Endothelial cell of umbilical vein (primary cell): ENCODE measurements around the gene CDKL5. TPM values are rescaled to one million over a fixed set of nuclear protein-coding genes. Genes with fewer than 3 reads are reported as not detected.

Source experiments
- BruUV-seq: library from RNA; stranded (reverse); fragments of 400-500 nt; replicated peaks from 2 replicates; lab custom pipeline; 2021; lab: Mats Ljungman, UMichigan
- CTCF ChIA-PET: fragments of 300-600, 350-600 bp; sonication (Branson Sonifier 250); formaldehyde crosslinking; loops from one replicate; lab custom pipeline; 2021; ENCODE audit warnings: antibody characterized with exemption, inconsistent platforms; lab: Charles Lee
- POLR2A ChIA-PET: fragments of 300-600, 350-600 bp; sonication (Branson Sonifier 250); formaldehyde crosslinking; loops from one replicate; lab custom pipeline; 2021; ENCODE audit warnings: antibody characterized with exemption, inconsistent platforms; lab: Charles Lee
- DNase-seq: peaks from one replicate; pipeline ENCODE4 v3.0.0-alpha.2; 2011; ENCODE audit warnings: low read depth, low spot score
- FAIRE-seq: peaks from 2 replicates; lab custom pipeline; 2011; peaks lifted over from hg19 to GRCh38; lab: Jason Lieb, UNC
- H2AFZ ChIP-seq: 2 replicates; pipeline ENCODE4 v1.6.0; 2012; ENCODE audit warnings: low read depth, low read length, control low read depth, inconsistent platforms
- H3K27ac ChIP-seq: 2 replicates; pipeline ENCODE4 v1.5.1; 2011; ENCODE audit warnings: low read depth, mild to moderate bottlenecking, control low read depth, low read length, moderate library complexity; ENCODE audit not compliant: insufficient read depth
- H3K27me3 ChIP-seq, 2 experiments: 2 replicates each; pipeline versions ENCODE4 v1.6.0 to v1.6.1; 2011; ENCODE audit warnings: low read length in 2 of 2, mixed read lengths in 1 of 2; ENCODE audit not compliant: control insufficient read depth in 2 of 2, insufficient read depth in 2 of 2
- H3K36me3 ChIP-seq, 2 experiments: 2 replicates in 1 of 2; 3 replicates in 1 of 2; pipeline ENCODE4 v1.5.1; 2011; ENCODE audit warnings: low read length in 2 of 2, mild to moderate bottlenecking in 1 of 2, moderate library complexity in 1 of 2; ENCODE audit not compliant: control insufficient read depth in 2 of 2, insufficient read depth in 2 of 2; ENCODE audit errors: extremely low read depth in 1 of 2
- H3K4me1 ChIP-seq: 3 replicates; pipeline ENCODE4 v1.5.1; 2011; ENCODE audit warnings: mild to moderate bottlenecking, low read length; ENCODE audit not compliant: control insufficient read depth, insufficient read depth; ENCODE audit errors: extremely low read depth
- H3K4me2 ChIP-seq: 2 replicates; pipeline ENCODE4 v1.6.1; 2011; ENCODE audit warnings: low read length, control low read depth, mixed read lengths; ENCODE audit not compliant: insufficient read depth
- H3K4me3 ChIP-seq, 3 experiments: fragments of 200-600 bp in 1 of 3; sonication (generic), shearing (Covaris generic) in 1 of 3; replicated peaks in 1 of 3; 2 replicates each; pipeline ENCODE4 v1.5.1; 2011 to 2016; ENCODE audit warnings: control low read depth in 3 of 3, low read length in 3 of 3, mild to moderate bottlenecking in 2 of 3, inconsistent platforms in 1 of 3, low read depth in 1 of 3, moderate library complexity in 1 of 3; ENCODE audit not compliant: insufficient read depth in 1 of 3
- H3K79me2 ChIP-seq: 2 replicates; pipeline ENCODE4 v1.6.0; 2012; ENCODE audit warnings: low read length, inconsistent platforms; ENCODE audit not compliant: control insufficient read depth, insufficient read depth
- H3K9ac ChIP-seq: replicated peaks from 2 replicates; pipeline ENCODE3; 2011; ENCODE audit warnings: low read length, control low read depth; ENCODE audit not compliant: insufficient read depth; ENCODE audit errors: extremely low read depth
- H3K9me1 ChIP-seq: replicated peaks from 3 replicates; pipeline ENCODE4 v1.6.0; 2011; ENCODE audit warnings: mild to moderate bottlenecking, low read length; ENCODE audit not compliant: control insufficient read depth, insufficient read depth; ENCODE audit errors: extremely low read depth
- H3K9me3 ChIP-seq: replicated peaks from 2 replicates; pipeline ENCODE4 v1.5.1; 2012; ENCODE audit warnings: low read length, inconsistent platforms; ENCODE audit not compliant: control insufficient read depth, insufficient read depth
- H4K20me1 ChIP-seq: replicated peaks from 2 replicates; pipeline ENCODE3; 2011; ENCODE audit warnings: mild to moderate bottlenecking, low read length; ENCODE audit not compliant: control insufficient read depth, insufficient read depth; ENCODE audit errors: extremely low read depth
- CTCF ChIP-seq, 2 donors: IDR thresholded peaks; 1 replicate in 1 of 2; 2 replicates in 1 of 2; pipeline ENCODE4 v1.5.1; 2011; ENCODE audit warnings: low read length in 2 of 2, mild to moderate bottlenecking in 2 of 2, moderate library complexity in 2 of 2, control low read depth in 1 of 2, inconsistent platforms in 1 of 2, low read depth in 1 of 2; ENCODE audit not compliant: insufficient read depth in 1 of 2; ENCODE audit errors: extremely low read depth in 1 of 2
- EZH2 ChIP-seq: IDR thresholded peaks from 2 replicates; pipeline ENCODE4 v1.6.1; 2012; ENCODE audit warnings: borderline replicate concordance, low read depth, mild to moderate bottlenecking, moderate library complexity, low read length, inconsistent platforms; ENCODE audit not compliant: severe bottlenecking
- FOS ChIP-seq: IDR thresholded peaks from 2 replicates; pipeline ENCODE4 v1.6.1; 2011; ENCODE audit warnings: mild to moderate bottlenecking, low read length, moderate library complexity, borderline replicate concordance; ENCODE audit not compliant: insufficient read depth
- GATA2 ChIP-seq: IDR thresholded peaks from 2 replicates; pipeline ENCODE4 v1.7.0; 2011; ENCODE audit warnings: low read depth, mild to moderate bottlenecking, moderate library complexity, mixed read lengths, low read length; ENCODE audit not compliant: insufficient read length, insufficient read depth
- JUN ChIP-seq: IDR thresholded peaks from 2 replicates; pipeline ENCODE4 v1.6.1; 2011; ENCODE audit warnings: borderline replicate concordance, low read depth; ENCODE audit not compliant: insufficient read length, insufficient read depth
- MAX ChIP-seq: IDR thresholded peaks from 2 replicates; pipeline ENCODE4 v1.6.1; 2011; ENCODE audit not compliant: insufficient read depth, insufficient read length
- MYC ChIP-seq: IDR thresholded peaks from one replicate; pipeline ENCODE4 v1.6.1; 2011; ENCODE audit warnings: mild to moderate bottlenecking, low read depth, low read length
- POLR2A ChIP-seq: IDR thresholded peaks from 2 replicates; pipeline ENCODE4 v1.6.1; 2012; ENCODE audit warnings: low read depth, mild to moderate bottlenecking, control low read depth, low read length
- POLR2AphosphoS5 ChIP-seq: IDR thresholded peaks from 2 replicates; pipeline ENCODE4 v1.6.1; 2012; ENCODE audit warnings: low read depth, mild to moderate bottlenecking, control low read depth, low read length, moderate library complexity; ENCODE audit not compliant: insufficient read depth
- dilution Hi-C: fragments of 300-500 bp; cut with MboI; formaldehyde crosslinking; loops from one replicate; pipeline ENCODE4 v1.15.0; 2019; ENCODE audit warnings: low sequenced_read_pairs; ENCODE audit not compliant: extremely low pct_ligation_motif_present
- intact Hi-C: fragments of 100-400 bp; cut with micrococcal nuclease; formaldehyde crosslinking; loops from one replicate; pipeline ENCODE4 v1.10.0; 2022
- polyA plus RNA-seq, 4 experiments: library from polyadenylated mRNA; depleted of rRNA in 3 of 4; stranded (reverse) in 3 of 4; unstranded in 1 of 4; fragments of >200 nt; gene quantifications; 2 replicates each; pipeline versions ENCODE4 v1.2.1 to v1.2.3, GENCODE V29; 2011 to 2012; ENCODE audit warnings: missing spikeins in 1 of 4
- total RNA-seq: library from RNA; stranded (reverse); gene quantifications from 2 replicates; pipeline ENCODE4 v1.2.3, GENCODE V29; 2021

The CDKL5 gene
- total and polyA plus RNA-seq, 2 donors (not counting 3 experiments of a cell fraction or from before 2014, with no cell fraction given) = 1.5 to 4.3 TPM

GRCh38 chrX:18594079-18594478 is 168.7 kb downstream of the CDKL5 start:
- DNase-seq (no peak), FAIRE-seq (peak; percentile 59)
- Histone ChIP-seq H3K4me2 (no peak overlapping the region), H3K27ac (no peak overlapping the region), H3K4me3 (no peak overlapping the region), H3K4me1 (no peaks in the 10 kb centered on the region), H3K9me3 (no peaks in the 10 kb centered on the region), H3K36me3 (no peaks in the 10 kb centered on the region), H3K27me3 (no peaks in the 10 kb centered on the region), H3K9me1 (no peaks in the 10 kb centered on the region), H3K9ac (no peak overlapping the region), H3K79me2 (no peaks in the 10 kb centered on the region), H2AFZ (no peak overlapping the region), H4K20me1 (no peaks in the 10 kb centered on the region)
- no peak for TF ChIP-seq POLR2AphosphoS5
- TF ChIP-seq FOS = no peak
- TF ChIP-seq MYC = no peak
- no peak for TF ChIP-seq CTCF (IDR thresholded peaks at IDR 0.05; ENCODE audit: extremely low read depth in 1 of 2, insufficient read depth in 1 of 2, low read depth in 1 of 2, low read length in 2 of 2)
- no peak for TF ChIP-seq EZH2
- no peak for TF ChIP-seq JUN
- TF ChIP-seq POLR2A = no peak
- no peak for TF ChIP-seq MAX
- TF ChIP-seq GATA2 = no peak
- dilution Hi-C loops = no loop called here
- intact Hi-C loops = no loop called here
- no TSS peak for BruUV-seq
- POLR2A ChIA-PET = no interaction called here
- CTCF ChIA-PET = no interaction called here
